Thoracic aorta (tissue), 2 donors: ENCODE data around the gene NRDE2. TPM values are rescaled to one million over a fixed set of nuclear protein-coding genes. Genes with fewer than 3 reads are reported as not detected.

Experiments
- ATAC-seq: fragments of 150-250 bp; one replicate; pipeline ENCODE4 v1.8.0; 2017; ENCODE audit warnings: low read depth; ENCODE audit not compliant: insufficient number of reproducible peaks, low FRiP score
- DNase-seq: peaks from one replicate; pipeline ENCODE4 v3.0.0-alpha.2; 2020; ENCODE audit warnings: low spot score
- H3K27ac ChIP-seq, 2 donors: fragments of 200-600 bp; sonication (generic); 1 replicate in 1 of 2; 2 replicates in 1 of 2; pipeline ENCODE4 v1.5.1; 2016; ENCODE audit warnings: mild to moderate bottlenecking in 2 of 2, moderate library complexity in 2 of 2
- H3K27me3 ChIP-seq: fragments of 200-600 bp; sonication (generic); replicated peaks from 2 replicates; pipeline ENCODE4 v1.6.0; 2016; ENCODE audit warnings: mild to moderate bottlenecking; ENCODE audit not compliant: insufficient read depth
- H3K36me3 ChIP-seq: fragments of 200-600 bp; sonication (generic); one replicate; pipeline ENCODE4 v1.5.1; 2016
- H3K4me1 ChIP-seq, 2 donors: fragments of 200-600 bp; sonication (generic); 1 replicate in 1 of 2; 2 replicates in 1 of 2; pipeline versions ENCODE4 v1.5.1 to v1.6.0; 2016; ENCODE audit warnings: low read depth in 2 of 2, mild to moderate bottlenecking in 1 of 2; ENCODE audit not compliant: control insufficient read depth in 1 of 2
- H3K4me3 ChIP-seq: fragments of 200-600 bp; sonication (generic); 2 replicates; pipeline ENCODE4 v1.5.1; 2016; ENCODE audit warnings: mild to moderate bottlenecking
- H3K9me3 ChIP-seq: fragments of 200-600 bp; sonication (generic); 2 replicates; pipeline ENCODE4 v1.5.1; 2016
- CTCF ChIP-seq: fragments of 200-600 bp; sonication (generic); IDR thresholded peaks from one replicate; pipeline ENCODE4 v1.5.1; 2019; ENCODE audit warnings: antibody characterized with exemption
- total RNA-seq, 2 donors: library from RNA; depleted of rRNA; stranded (reverse); fragments of >200 nt; gene quantifications; one replicate each; pipeline versions ENCODE4 v1.1.0 to v1.2.3, GENCODE V29; 2016

NRDE2 gene
- total RNA-seq, 2 donors from 2014 or later: 16.8 to 21.2 TPM

- Histone ChIP-seq H3K27me3 (no peaks in the 10 kb centered on the region), H3K4me3 (no peak overlapping the region), H3K9me3 (no peaks in the 10 kb centered on the region), H3K27ac (no peak overlapping the region), H3K36me3 (no peaks in the 10 kb centered on the region), H3K4me1 (peaks cover 0 to 1% of the 10 kb centered on the region in 2 donors)
- DNase-seq (no peak), ATAC-seq (no peak)
- TF ChIP-seq CTCF: no peak
Observed at GRCh38 chr14:90375934-90376333, 44.2 kb upstream of the NRDE2 start.

DNA sequence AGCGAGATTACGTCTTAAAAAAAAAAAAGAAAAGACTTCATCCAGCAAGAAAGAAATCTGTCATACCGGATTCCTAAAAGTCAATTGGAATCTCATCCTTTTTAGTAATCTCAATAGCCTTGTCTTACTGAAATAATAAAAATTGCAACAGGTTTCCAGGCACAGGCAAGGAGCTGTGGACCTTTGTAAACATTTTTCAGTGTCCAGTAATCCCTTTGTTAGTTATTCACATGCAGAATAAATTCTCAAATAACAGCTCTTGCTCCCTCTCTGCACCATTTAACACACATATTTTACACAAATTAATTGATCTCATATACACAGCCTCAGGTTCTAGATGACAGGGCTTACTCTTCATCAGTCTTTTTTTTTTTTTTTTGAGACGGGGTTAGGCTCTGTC lies 43.1 kb upstream of the NRDE2 start:
- Histone ChIP-seq H3K27me3 (no peaks in the 10 kb centered on the region), H3K9me3 (no peaks in the 10 kb centered on the region), H3K36me3 (no peaks in the 10 kb centered on the region), H3K27ac (no peak overlapping the region), H3K4me1 (no peaks in the 10 kb centered on the region), H3K4me3 (no peak overlapping the region)
- ATAC-seq (no peak), DNase-seq (no peak)
- TF ChIP-seq CTCF: no peak

DNA sequence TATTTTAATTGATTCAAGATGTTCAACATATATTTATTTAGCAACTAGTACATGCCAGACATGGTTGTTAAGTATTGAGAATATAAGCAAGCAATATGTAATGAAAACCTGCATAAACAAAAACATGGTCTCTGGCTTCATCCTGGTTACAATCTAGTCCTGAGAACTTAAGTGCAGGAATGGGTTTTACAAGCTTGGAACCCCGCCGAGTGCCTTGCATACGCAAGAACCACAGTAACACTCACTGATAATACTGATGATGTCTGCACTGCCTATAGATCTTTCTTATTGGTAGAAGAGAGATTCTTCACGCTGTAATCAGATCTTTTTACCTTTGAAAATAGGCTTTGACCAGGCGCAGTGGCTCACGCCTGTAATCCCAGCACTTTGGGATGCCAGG lies 42.1 kb upstream of the NRDE2 start:
- no peak for TF ChIP-seq CTCF
- Histone ChIP-seq H3K4me1 (no peaks in the 10 kb centered on the region), H3K36me3 (no peaks in the 10 kb centered on the region), H3K9me3 (no peaks in the 10 kb centered on the region), H3K27ac (no peak overlapping the region), H3K4me3 (no peak overlapping the region), H3K27me3 (no peaks in the 10 kb centered on the region)
- DNase-seq: no peak
- no peak for ATAC-seq

DNA sequence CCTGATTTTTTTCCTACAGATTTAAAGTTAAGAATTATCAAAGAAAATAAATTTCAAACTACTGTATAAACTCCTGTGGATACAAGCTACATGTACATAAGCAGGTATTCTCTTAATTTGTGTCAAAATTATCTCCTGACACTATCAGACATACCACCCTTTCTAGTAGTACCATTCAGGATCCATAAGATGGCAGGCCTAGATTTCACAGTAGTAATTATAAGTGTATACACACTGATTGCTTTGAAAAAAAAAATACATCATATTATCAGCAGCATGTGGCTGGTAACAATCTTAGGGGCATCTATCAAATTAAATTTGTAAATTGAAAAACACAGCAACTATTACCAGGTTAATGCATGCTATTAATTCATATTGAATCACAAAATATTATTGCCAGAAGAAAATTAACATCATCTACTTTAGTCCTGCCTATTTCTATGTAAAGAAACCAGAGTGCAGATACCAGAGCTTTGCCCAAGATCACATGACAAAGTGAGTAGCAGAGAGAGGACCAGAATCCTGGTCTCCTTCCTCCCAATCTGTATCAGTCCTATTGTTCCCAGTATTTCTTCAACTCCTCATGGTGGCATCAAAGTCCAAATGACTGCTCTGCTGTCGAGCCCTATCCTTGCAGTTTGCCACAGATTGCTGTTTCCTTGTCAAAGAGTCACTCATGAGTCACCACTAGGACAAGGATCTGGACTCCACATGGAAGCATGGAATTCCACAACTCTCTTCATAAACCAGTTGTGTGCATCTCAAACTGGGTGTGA lies 37.4 kb upstream of the NRDE2 start:
- no peaks in the 10 kb centered on the region for H3K27me3 ChIP-seq
- no peak for DNase-seq
- no peaks in the 10 kb centered on the region for H3K4me1 ChIP-seq
- H3K27ac ChIP-seq: no peak overlapping the region
- no peaks in the 10 kb centered on the region for H3K9me3 ChIP-seq
- ATAC-seq: no peak
- no peaks in the 10 kb centered on the region for H3K36me3 ChIP-seq
- H3K4me3 ChIP-seq: no peak overlapping the region
- TF ChIP-seq CTCF: no peak

GRCh38 chr14:90362558-90362896 lies 30.8 kb upstream of the NRDE2 start:
- Histone ChIP-seq H3K4me3 (no peak overlapping the region), H3K27ac (no peak overlapping the region), H3K4me1 (no peaks in the 10 kb centered on the region), H3K9me3 (no peaks in the 10 kb centered on the region), H3K36me3 (no peaks in the 10 kb centered on the region), H3K27me3 (no peaks in the 10 kb centered on the region)
- no peak for ATAC-seq
- no peak for TF ChIP-seq CTCF
- DNase-seq: no peak
